Panc1 (cell line): ENCODE measurements around the gene FOXD4L6. TPM values are rescaled to one million over a fixed set of nuclear protein-coding genes. Genes with fewer than 3 reads are reported as not detected.
"Not testable (repeated sequence)": the region's sequence is repeated elsewhere in the genome, so short reads cannot be mapped to it uniquely, and the experiment has no call there.

Source experiments
- ATAC-seq: fragments of 200-7000 bp; cut with Tn5 transposase; 2 replicates; pipeline ENCODE4 v1.9.1; 2020; ENCODE audit warnings: mild to moderate bottlenecking, moderate library complexity
- BruUV-seq: library from RNA; stranded (reverse); fragments of 400-500 nt; replicated peaks from 2 replicates; lab custom pipeline; 2021; lab: Mats Ljungman, UMichigan
- CTCF ChIA-PET: fragments of 300-600 bp; sonication (Branson Sonifier 250); formaldehyde crosslinking; loops from one replicate; lab custom pipeline; 2022; ENCODE audit warnings: antibody characterized with exemption; lab: Charles Lee
- POLR2A ChIA-PET: fragments of 300-600 bp; sonication (Branson Sonifier 250); formaldehyde crosslinking; loops from one replicate; lab custom pipeline; 2022; ENCODE audit warnings: antibody characterized with exemption; lab: Charles Lee
- DNase-seq: peaks from one replicate; pipeline ENCODE4 v3.0.0-alpha.2; 2010; ENCODE audit warnings: low read depth, low spot score
- H3K27ac ChIP-seq: 2 replicates; pipeline ENCODE4 v1.5.1; 2011; ENCODE audit warnings: mild to moderate bottlenecking, low read length, inconsistent platforms
- H3K27me3 ChIP-seq: fragments of 200-500 bp; sonication (Bioruptor generic); 2 replicates; pipeline ENCODE4 v1.6.0; 2014; ENCODE audit warnings: low read length, inconsistent platforms; ENCODE audit not compliant: control insufficient read depth, insufficient read depth
- H3K36me3 ChIP-seq: fragments of 200-500 bp; sonication (Bioruptor generic); 2 replicates; pipeline ENCODE4 v1.5.1; 2014; ENCODE audit warnings: inconsistent platforms, mild to moderate bottlenecking, low read length, moderate library complexity; ENCODE audit not compliant: control insufficient read depth, insufficient read depth
- H3K4me1 ChIP-seq: 2 replicates; pipeline ENCODE4 v1.5.1; 2011; ENCODE audit warnings: inconsistent platforms, mild to moderate bottlenecking, low read length, moderate library complexity; ENCODE audit not compliant: control insufficient read depth, insufficient read depth
- H3K4me3 ChIP-seq, 2 experiments: 2 replicates each; pipeline ENCODE4 v1.5.1; 2011 to 2012; ENCODE audit warnings: low read depth in 2 of 2, low read length in 2 of 2, mild to moderate bottlenecking in 2 of 2, inconsistent platforms in 1 of 2, moderate library complexity in 1 of 2
- H3K9me3 ChIP-seq: fragments of 200-500 bp; sonication (Bioruptor generic); 2 replicates; pipeline ENCODE4 v1.5.1; 2014; ENCODE audit warnings: low read depth, mild to moderate bottlenecking, inconsistent platforms, low read length, moderate library complexity; ENCODE audit not compliant: control insufficient read depth, insufficient read depth
- in situ Hi-C: cut with HindIII; loops from 2 replicates; pipeline ENCODE4 v1.10.0; 2016; ENCODE audit warnings: low sequenced_read_pairs, low pct_unique_long_range_greater_than_20kb
- intact Hi-C: fragments of 100-400 bp; cut with micrococcal nuclease; formaldehyde crosslinking; loops from one replicate; pipeline ENCODE4 v1.10.0; 2022; ENCODE audit not compliant: unreplicated experiment
- total RNA-seq: library from RNA; stranded (reverse); gene quantifications from one replicate; pipeline ENCODE4 v1.2.1, GENCODE V29; 2021; ENCODE audit not compliant: unreplicated experiment

FOXD4L6 gene
- total RNA-seq, 1 experiment from 2014 or later: not detected

DNA sequence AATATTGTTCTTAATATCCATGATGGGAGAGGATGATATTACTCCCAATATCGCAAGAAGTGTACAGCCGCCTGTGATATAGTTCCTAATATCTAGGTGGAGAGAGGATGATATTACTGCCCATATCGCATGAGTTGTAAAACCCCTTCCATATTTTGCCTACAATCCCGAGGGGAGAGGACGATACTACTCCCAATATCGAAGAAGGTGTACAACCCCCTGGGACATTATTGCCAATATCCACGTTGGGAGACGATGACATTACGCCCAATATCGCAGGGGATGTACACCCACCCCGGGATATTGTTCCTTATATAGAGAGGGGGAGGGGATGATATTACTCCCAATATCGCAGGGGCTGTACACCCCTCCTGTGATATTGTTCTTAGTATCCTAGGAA is 17.1 kb downstream of the FOXD4L6 start:
- H3K9me3 ChIP-seq, H3K4me3 ChIP-seq, BruUV-seq, H3K4me1 ChIP-seq, H3K27ac ChIP-seq, CTCF ChIA-PET, H3K36me3 ChIP-seq, ATAC-seq, POLR2A ChIA-PET, DNase-seq, H3K27me3 ChIP-seq, in situ Hi-C loops, intact Hi-C loops: not testable (repeated sequence)

DNA sequence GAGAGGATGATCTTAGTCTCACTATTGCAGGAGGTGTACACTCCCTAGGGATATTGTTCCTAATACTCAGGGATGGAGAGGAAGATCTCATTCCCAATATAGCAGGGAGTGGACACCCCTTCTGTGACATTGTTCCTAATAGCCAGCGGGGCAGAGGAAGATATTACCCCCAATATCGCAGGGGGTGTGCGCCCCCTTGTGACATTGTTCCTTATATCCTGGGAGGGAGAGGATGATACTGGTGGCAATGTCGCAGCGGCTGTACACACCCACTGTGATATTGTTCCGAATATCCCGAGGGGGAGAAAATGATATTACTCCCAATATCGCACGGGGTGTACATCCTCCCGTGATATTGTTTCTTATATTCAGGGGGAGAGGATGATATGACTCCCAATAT is 17.6 kb downstream of the FOXD4L6 start:
- H3K4me1 ChIP-seq, CTCF ChIA-PET, H3K4me3 ChIP-seq, H3K9me3 ChIP-seq, H3K27ac ChIP-seq, POLR2A ChIA-PET, in situ Hi-C loops, DNase-seq, intact Hi-C loops, BruUV-seq, ATAC-seq, H3K27me3 ChIP-seq, H3K36me3 ChIP-seq: not testable (repeated sequence)

DNA sequence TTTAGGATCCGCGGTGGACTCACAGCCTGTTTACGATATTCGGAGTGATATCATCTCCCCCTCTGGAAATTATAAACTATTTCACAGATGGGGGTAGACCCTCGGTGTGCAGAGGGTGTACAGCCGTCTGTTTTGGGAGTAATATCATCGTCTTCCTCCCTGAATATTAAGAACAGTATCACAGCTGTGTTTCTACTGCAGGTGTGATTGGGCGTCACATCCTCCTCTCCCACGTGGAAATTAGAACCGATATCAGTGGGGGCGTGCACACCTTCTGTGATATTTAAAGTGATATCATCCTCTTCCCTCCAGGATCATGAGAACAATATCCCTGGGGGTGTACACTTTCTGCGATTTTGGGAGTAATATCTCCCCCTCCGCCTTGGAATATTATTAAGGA is 19.2 kb downstream of the FOXD4L6 start:
- DNase-seq, intact Hi-C loops, H3K36me3 ChIP-seq, H3K4me1 ChIP-seq, POLR2A ChIA-PET, H3K27me3 ChIP-seq, CTCF ChIA-PET, BruUV-seq, H3K4me3 ChIP-seq, H3K27ac ChIP-seq, in situ Hi-C loops, H3K9me3 ChIP-seq: not testable (repeated sequence)
- ATAC-seq: peak; percentile 32; the same call in 1 of the 2 replicates

- H3K36me3 ChIP-seq, BruUV-seq, CTCF ChIA-PET, intact Hi-C loops, DNase-seq, H3K4me3 ChIP-seq, ATAC-seq, H3K27ac ChIP-seq, POLR2A ChIA-PET, H3K4me1 ChIP-seq, H3K9me3 ChIP-seq, H3K27me3 ChIP-seq, in situ Hi-C loops: not testable (repeated sequence)
These were observed 19.7 kb downstream of the FOXD4L6 start for GRCh38 chr9:41108816-41109215.

DNA sequence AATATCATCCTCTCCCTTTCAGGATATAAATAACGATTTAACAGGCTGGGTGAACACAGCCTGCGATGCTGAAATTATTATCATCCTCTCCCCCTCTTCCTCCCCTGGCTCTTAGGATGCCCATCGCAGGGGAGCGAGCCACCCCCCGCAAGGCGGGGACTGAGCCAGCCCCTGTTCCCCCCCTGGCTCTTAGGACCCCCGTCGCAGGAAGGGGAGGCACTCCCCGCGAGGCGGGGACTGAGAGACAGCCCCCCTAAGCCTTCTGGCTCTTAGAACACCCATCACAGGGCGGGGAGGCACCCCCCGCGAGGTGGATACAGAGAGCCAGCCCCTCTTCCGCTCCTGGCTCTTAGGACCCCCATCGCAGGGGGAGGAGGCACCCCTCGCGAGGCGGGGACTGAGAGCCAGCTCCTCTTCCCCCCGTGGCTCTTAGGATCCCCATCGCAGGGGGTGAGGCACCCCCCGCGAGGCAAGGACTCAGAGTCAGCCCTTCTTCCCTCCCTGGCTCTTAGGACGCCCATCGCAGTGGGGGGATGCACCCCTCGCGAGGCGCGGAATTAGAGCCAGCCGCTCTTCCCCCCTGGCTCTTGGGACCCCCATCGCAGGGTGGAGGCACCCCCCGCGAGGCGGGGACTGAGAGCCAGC is 21.9 kb downstream of the FOXD4L6 start:
- in situ Hi-C loops, H3K27me3 ChIP-seq, H3K4me3 ChIP-seq, POLR2A ChIA-PET, H3K4me1 ChIP-seq, H3K36me3 ChIP-seq, DNase-seq, CTCF ChIA-PET, H3K27ac ChIP-seq, intact Hi-C loops, ATAC-seq, H3K9me3 ChIP-seq, BruUV-seq: not testable (repeated sequence)

DNA sequence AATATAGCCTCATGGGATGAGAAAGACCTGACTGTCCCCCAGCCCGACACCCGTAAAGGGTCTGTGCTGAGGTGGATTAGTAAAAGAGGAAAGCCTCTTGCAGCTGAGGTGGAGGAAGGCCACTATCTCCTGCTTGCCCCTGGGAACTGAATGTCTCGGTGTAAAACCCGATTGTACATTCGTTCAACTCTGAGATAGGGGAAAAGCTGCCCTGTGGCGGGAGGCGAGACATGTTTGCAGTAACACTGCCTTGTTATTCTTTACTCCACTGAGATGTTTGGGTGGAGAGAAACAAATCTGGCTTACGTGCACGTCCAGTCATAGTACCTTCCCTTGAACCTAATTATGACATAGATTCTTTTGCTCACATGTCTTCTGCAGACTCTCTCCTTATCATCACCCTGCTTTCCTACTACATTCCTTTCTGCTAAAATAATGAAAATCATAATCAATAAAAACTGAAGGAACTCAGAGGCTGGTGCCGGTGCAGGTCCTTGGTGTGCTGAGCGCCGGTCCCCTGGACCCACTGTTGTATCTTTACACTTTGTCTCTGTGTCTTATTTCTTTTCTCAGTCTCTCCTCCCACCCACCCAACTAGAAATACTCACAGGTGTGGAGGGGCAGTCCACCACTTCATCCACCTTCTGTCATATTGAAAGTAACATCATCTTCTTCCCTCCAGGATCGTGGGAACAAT is 22.8 kb downstream of the FOXD4L6 start:
- DNase-seq, POLR2A ChIA-PET, BruUV-seq, intact Hi-C loops, H3K9me3 ChIP-seq, H3K27ac ChIP-seq, H3K36me3 ChIP-seq, CTCF ChIA-PET, in situ Hi-C loops, H3K4me1 ChIP-seq, H3K4me3 ChIP-seq, ATAC-seq, H3K27me3 ChIP-seq: not testable (repeated sequence)

DNA sequence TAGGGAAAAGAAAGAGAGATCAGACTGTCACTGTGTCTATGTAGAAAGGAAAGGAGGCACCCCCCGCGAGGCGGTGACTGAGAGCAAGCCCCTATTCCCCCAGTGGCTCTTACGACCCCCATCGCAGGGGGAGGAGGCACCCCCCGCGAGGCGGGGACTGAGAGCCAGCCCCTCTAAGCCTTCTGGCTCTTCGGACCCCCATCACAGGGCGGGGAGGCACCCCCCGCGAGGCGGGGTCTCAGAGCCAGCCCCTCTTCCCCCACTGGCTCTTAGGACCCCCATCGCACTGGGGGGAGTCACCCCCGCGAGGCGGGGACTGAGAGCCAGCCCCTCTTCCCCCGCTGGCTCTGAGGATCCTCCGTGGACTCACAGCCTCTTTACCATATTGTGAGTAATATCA is 23.9 kb downstream of the FOXD4L6 start:
- H3K9me3 ChIP-seq, intact Hi-C loops, BruUV-seq, H3K4me1 ChIP-seq, H3K36me3 ChIP-seq, DNase-seq, H3K27ac ChIP-seq, in situ Hi-C loops, H3K4me3 ChIP-seq, CTCF ChIA-PET, POLR2A ChIA-PET, ATAC-seq, H3K27me3 ChIP-seq: not testable (repeated sequence)
